ENCODE results near the gene RPS6KA1. TPM values are rescaled to one million over a fixed set of nuclear protein-coding genes. Genes with fewer than 3 reads are reported as not detected.

The RPS6KA1 gene
- polyA plus RNA-seq, 3 donors = 116 to 189 (median 188) TPM

DNA sequence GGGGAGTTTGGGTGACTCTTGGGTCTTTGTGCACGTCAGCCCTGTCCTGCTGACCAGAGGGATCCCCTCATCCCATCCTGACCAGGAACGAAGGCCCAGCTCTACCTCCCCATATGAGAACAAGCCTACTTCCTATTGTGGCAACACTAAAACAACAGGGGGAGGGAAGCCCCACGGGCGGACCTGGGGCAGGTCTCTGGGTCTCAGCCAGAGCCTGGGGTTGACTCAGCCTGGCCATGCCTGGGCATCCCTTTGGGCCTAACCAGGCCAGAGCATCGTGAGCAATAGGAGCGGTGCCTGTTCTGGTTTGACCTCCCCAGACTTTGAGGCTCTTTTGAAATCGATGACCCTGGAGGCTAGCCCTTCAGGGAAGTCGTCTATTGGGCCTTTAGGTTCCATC is 16.8 kb downstream of the RPS6KA1 start:
- Histone ChIP-seq H2AFZ (ENCODE audit: insufficient read depth, low read depth, low read length, poor library complexity, severe bottlenecking) (peak overlapping the region; percentile 27), H3K9ac (ENCODE audit: insufficient read depth, low read length, poor library complexity, severe bottlenecking) (peak overlapping the region; percentile 90), H4K20me1 (ENCODE audit: insufficient read depth, low read length) (peaks cover 53% of the 10 kb centered on the region), H3K4me1 (ENCODE audit: control insufficient read depth in 1 of 2, insufficient read depth in 2 of 2, low read length in 2 of 2) (peaks cover 62 to 69% of the 10 kb centered on the region in 2 donors), H3K4me2 (replicated peaks; ENCODE audit: extremely low read depth, low read length, poor library complexity, severe bottlenecking) (peak overlapping the region; percentile 91), H3K27me3 (ENCODE audit: control insufficient read depth in 2 of 2, insufficient read depth in 2 of 2, low read length in 2 of 2) (no peaks in the 10 kb centered on the region), H3K36me3 (replicated peaks in 1 of 2; ENCODE audit: control insufficient read depth in 1 of 2, insufficient read depth in 2 of 2, low read length in 2 of 2) (peaks cover 34 to 41% of the 10 kb centered on the region in 2 donors), H3K79me2 (ENCODE audit: insufficient read depth, low read length) (peaks cover 84% of the 10 kb centered on the region), H3K4me3 (replicated peaks in 1 of 3; ENCODE audit: low read depth in 2 of 3, low read length in 3 of 3) (peak overlapping the region; percentile 57 to 89 (median 74)), H3K27ac (ENCODE audit: low read depth in 1 of 2, low read length in 2 of 2) (peak overlapping the region; percentile 71 to 99), H3K9me3 (replicated peaks in 1 of 2; ENCODE audit: control insufficient read depth in 1 of 2, insufficient read depth in 1 of 2, low read length in 2 of 2) (no peaks in the 10 kb centered on the region)
- TF ChIP-seq, protein P1, sequence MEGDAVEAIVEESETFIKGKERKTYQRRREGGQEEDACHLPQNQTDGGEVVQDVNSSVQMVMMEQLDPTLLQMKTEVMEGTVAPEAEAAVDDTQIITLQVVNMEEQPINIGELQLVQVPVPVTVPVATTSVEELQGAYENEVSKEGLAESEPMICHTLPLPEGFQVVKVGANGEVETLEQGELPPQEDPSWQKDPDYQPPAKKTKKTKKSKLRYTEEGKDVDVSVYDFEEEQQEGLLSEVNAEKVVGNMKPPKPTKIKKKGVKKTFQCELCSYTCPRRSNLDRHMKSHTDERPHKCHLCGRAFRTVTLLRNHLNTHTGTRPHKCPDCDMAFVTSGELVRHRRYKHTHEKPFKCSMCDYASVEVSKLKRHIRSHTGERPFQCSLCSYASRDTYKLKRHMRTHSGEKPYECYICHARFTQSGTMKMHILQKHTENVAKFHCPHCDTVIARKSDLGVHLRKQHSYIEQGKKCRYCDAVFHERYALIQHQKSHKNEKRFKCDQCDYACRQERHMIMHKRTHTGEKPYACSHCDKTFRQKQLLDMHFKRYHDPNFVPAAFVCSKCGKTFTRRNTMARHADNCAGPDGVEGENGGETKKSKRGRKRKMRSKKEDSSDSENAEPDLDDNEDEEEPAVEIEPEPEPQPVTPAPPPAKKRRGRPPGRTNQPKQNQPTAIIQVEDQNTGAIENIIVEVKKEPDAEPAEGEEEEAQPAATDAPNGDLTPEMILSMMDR (IDR thresholded peaks at IDR 0.05) = no peak
- Mint-ChIP-seq H3K27me3 (ENCODE audit: low read depth in 3 of 3) (no peaks in the 10 kb centered on the region), H3K9me3 (peaks cover 0 to 1% (median 0%) of the 10 kb centered on the region in 7 donors), H3K4me1 (peaks cover 65% of the 10 kb centered on the region), H3K27ac (peak overlapping the region; percentile 91 to 100 (median 95)), H3K4me3 (peak overlapping the region; percentile 87 to 93), H3K36me3 (peaks cover 35 to 48% of the 10 kb centered on the region in 2 donors)
- 40% methylated on average over 6 of the region's 8 CpGs for WGBS (ENCODE audit: insufficient coverage)
- intact Hi-C loops (cut with micrococcal nuclease) = no loop called here
- DNase-seq = peak; percentile 73 to 85 (median 77)

DNA sequence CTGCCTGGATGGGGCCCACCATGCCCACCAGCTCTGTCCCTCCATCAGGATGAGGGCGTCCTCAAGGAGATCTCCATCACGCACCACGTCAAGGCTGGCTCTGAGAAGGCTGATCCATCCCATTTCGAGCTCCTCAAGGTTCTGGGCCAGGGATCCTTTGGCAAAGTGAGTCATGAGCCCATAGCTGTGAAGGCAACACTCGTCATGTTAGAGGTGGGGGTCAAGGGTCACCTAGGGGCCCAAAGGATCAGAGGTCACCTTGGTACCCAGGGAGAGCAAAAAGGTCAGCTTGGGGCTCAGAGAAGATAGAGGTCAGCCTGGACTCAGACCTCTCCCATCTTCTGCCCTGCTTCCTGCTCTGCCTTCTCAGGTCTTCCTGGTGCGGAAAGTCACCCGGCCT is 17.3 kb downstream of the RPS6KA1 start:
- H3K79me2 ChIP-seq (ENCODE audit: insufficient read depth, low read length) = peaks cover 88% of the 10 kb centered on the region
- peak overlapping the region; percentile 71 to 99 for H3K27ac ChIP-seq (ENCODE audit: low read depth in 1 of 2, low read length in 2 of 2)
- H3K27me3 ChIP-seq (ENCODE audit: control insufficient read depth in 2 of 2, insufficient read depth in 2 of 2, low read length in 2 of 2) = no peaks in the 10 kb centered on the region
- 98% methylated on average over 6 of the region's 7 CpGs for WGBS (ENCODE audit: insufficient coverage)
- TF ChIP-seq, protein P1 (IDR thresholded peaks at IDR 0.05) = no peak
- peak overlapping the region; percentile 87 to 93 for H3K4me3 Mint-ChIP-seq
- H3K36me3 Mint-ChIP-seq = peaks cover 40 to 52% of the 10 kb centered on the region in 2 donors
- H3K9me3 ChIP-seq (replicated peaks in 1 of 2; ENCODE audit: control insufficient read depth in 1 of 2, insufficient read depth in 1 of 2, low read length in 2 of 2) = no peaks in the 10 kb centered on the region
- H3K4me3 ChIP-seq (replicated peaks in 1 of 3; ENCODE audit: low read depth in 2 of 3, low read length in 3 of 3) = peak overlapping the region; percentile 57 to 89 (median 74)
- H3K36me3 ChIP-seq (replicated peaks in 1 of 2; ENCODE audit: control insufficient read depth in 1 of 2, insufficient read depth in 2 of 2, low read length in 2 of 2) = peaks cover 39 to 45% of the 10 kb centered on the region in 2 donors
- H4K20me1 ChIP-seq (ENCODE audit: insufficient read depth, low read length) = peaks cover 57% of the 10 kb centered on the region
- peaks cover 62% of the 10 kb centered on the region for H3K4me1 Mint-ChIP-seq
- no peak overlapping the region for H2AFZ ChIP-seq (ENCODE audit: insufficient read depth, low read depth, low read length, poor library complexity, severe bottlenecking)
- peak overlapping the region; percentile 91 to 100 (median 95) for H3K27ac Mint-ChIP-seq
- H3K9me3 Mint-ChIP-seq = peaks cover 0 to 1% (median 0%) of the 10 kb centered on the region in 7 donors
- no peak for DNase-seq
- H3K27me3 Mint-ChIP-seq (ENCODE audit: low read depth in 3 of 3) = no peaks in the 10 kb centered on the region
- H3K4me1 ChIP-seq (ENCODE audit: control insufficient read depth in 1 of 2, insufficient read depth in 2 of 2, low read length in 2 of 2) = peaks cover 57 to 64% of the 10 kb centered on the region in 2 donors
- intact Hi-C loops (cut with micrococcal nuclease) = no loop called here
- peak overlapping the region; percentile 90 for H3K9ac ChIP-seq (ENCODE audit: insufficient read depth, low read length, poor library complexity, severe bottlenecking)
- peak overlapping the region; percentile 91 for H3K4me2 ChIP-seq (replicated peaks; ENCODE audit: extremely low read depth, low read length, poor library complexity, severe bottlenecking)

Data from CD14-positive monocyte (primary cell).